Stimulated activated CD8-positive, alpha-beta memory T cell treated with anti-CD3 and anti-CD28 coated beads, Interleukin-7, amount 100 ng/mL, for 4 hours (primary cell): ENCODE measurements around the gene SLIT3.

Experiments used
- DNase-seq, 2 donors: peaks; one replicate each; pipeline ENCODE4 v3.0.0-alpha.2; 2020; ENCODE audit warnings: low read depth in 2 of 2

SLIT3 gene

DNA sequence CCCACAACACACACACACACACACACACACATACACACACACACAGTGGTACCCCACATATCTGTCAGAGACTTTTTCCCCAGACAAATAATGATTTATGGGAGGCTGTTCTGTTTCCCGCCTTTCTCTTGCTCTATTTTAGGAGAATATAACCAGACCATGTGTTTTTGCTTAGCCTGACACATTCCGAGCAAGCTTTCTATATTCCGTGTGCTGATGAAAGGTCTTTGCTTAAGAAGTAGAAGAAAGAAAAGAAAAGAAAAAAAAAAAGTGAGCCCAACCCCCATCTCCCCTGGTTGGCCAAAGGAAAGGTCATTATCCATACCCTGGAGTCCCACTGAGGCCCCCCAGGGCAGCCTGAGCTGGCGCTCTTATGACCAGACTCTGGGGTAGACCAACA, 338.6 kb downstream of the SLIT3 start:
- DNase-seq = no peak

DNA sequence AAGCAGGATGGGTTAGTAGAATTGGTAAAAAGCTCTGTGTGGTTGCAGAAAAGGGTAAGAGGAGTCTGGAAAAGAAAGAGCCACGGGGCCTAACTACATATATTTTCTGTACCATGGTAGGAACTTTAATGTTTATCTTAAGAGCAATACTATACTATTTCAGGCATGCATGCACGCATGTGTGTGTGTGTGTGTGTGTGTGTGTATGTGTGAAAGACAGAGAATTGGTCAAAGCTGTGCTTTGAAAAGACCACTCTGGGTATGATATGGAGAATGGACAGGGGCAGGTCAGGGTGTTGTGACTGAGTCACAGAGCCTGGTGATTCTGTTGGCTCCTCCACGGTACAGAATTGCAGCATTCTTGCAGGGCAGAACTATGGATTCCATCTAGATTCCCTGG, 339.3 kb downstream of the SLIT3 start:
- DNase-seq = no peak

DNA sequence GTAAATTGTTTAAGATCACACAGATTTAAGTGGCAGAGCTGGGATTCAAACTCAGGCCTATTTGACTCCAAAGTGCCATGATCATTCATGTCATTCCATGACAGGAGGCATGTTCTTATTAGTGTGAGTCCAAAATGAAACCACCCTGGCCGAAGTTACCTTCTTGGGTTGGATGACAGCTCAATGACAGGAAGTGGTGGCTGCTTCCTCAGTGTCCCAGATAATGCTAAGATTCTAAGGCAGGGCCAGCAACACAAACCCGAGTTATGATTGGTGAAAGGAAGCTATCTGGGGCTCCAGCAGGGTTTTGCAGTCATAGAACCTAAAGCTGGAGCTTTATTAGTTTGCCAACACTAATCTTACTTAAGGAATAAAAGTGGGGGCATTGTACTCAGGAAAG, 340.4 kb downstream of the SLIT3 start:
- no peak for DNase-seq

DNA sequence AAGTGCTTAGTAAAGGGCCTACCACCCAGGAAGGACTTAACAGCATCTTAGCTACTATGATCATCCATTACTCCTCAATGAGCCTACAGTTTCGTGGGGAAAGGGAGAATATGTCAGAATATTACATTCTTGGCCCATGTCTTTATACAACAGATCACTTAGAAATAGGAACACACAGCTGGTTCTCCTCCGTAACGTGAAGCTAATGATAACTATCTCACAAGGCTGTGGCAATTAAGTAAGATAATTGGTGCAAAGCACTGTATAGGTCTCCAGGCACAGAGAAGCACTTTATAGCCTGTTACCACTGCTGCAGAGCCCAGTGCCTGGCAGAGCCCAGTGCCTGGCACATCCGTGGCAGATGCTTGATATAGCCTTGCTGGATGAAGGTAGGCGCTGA, 347.6 kb downstream of the SLIT3 start:
- DNase-seq = no peak

DNA sequence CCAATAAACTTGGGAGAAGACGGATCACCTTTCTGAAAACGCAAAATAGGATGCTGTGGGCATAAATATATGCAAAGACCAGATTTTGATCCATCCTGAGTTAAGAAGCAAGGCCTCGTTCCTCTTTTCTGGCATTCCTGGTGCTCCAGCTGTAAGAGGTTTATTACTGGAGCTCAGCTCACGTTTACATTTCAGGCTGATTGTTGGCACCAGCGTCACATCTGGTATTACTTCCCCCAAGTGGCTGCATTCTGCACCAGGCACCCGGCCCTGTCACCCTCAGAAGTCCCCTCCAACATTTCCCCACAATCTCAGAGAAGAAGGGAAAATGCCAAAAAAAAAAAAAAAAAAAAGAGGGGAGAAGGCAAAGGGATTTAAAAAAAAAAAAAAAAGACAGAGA, 348.7 kb downstream of the SLIT3 start:
- no peak for DNase-seq

DNA sequence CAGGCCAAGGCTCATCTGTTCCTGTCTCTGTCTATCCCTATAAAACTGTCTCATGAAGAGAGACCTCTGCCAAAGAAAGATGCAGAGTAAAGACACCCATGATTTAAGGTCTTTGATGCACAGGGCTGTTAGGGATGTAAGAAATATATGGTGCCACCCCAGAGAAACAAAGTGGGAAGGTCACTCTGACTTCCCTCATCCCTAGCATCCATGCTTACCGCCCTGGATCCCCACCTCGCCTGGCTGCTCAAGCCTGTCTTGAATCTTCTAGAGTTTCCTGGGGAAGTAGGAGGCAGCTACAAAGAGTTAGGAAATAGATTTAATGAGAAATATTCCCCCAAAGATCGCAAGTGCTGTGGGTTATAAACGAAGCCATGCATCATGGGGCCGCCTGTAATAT, 349.2 kb downstream of the SLIT3 start:
- no peak for DNase-seq

DNA sequence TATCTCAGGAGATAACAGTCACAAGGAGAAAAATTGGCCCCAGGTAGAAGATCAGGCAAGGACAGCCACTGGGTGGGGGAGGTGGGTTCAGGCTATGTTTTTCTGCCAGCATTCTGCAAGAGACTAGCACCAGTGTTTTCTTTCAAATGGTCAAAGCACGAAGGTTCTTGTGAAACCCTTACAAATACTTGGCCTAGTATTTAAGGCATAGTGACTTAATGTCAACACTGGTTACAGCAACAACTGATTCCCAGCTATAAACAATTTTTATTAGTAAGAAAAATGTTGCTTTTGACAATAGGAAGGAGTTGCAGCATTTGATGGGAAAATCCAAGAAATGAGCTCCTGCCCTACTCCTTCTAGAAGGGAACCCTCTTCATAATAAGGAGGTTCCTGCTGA, 349.6 kb downstream of the SLIT3 start:
- no peak for DNase-seq

DNA sequence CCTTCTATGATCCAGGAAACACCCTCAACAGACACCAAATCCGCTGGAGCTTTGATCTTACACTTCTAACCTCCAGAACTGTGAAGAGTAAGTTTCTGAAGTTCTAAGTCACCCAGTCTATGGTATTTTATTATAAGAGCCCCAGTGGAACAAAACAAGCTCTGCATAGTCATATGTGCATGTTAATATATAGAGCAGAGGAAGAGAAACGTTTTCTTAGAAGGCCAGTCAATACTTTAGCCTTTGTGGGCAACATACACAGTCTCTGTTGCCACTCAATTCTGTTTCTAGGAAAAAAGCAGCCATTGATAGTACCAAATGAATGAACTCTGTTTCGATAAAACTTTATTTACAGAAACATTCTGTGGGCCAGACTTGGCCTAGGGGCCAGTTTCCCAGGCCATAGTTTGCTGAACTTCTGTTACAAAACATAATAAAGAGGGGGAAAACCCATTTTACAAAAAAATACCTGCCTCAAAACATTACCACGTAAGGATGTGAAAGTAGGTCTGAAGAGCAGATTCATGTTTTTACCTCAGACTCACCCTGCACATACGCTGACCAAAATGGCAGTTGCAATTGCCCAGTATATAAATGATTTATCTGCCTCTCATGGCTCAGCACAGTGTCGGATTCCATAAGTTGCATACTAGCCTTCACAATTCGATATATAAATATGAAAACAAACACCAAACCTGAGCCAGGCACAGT, 350.5 kb downstream of the SLIT3 start:
- no peak for DNase-seq

DNA sequence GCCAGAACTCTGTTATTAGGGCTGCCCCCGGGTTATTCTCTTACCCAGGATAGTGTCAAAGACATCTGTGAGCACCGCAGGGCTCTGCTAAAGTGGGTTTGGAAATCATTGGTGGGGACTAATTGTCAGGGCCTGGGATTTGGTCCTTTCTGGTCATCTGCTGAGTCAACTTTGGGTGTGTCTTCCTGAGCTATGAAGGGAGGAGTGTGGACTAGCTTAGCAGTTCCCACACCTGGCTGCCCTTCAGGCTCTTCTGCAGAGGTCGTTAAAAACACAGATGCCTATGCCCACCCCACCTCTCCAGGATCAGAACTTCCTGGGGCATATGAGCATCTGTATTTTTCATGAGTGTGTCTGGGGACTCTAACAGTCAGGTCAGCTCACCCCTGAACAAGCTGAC, 352.2 kb downstream of the SLIT3 start:
- DNase-seq = no peak

DNA sequence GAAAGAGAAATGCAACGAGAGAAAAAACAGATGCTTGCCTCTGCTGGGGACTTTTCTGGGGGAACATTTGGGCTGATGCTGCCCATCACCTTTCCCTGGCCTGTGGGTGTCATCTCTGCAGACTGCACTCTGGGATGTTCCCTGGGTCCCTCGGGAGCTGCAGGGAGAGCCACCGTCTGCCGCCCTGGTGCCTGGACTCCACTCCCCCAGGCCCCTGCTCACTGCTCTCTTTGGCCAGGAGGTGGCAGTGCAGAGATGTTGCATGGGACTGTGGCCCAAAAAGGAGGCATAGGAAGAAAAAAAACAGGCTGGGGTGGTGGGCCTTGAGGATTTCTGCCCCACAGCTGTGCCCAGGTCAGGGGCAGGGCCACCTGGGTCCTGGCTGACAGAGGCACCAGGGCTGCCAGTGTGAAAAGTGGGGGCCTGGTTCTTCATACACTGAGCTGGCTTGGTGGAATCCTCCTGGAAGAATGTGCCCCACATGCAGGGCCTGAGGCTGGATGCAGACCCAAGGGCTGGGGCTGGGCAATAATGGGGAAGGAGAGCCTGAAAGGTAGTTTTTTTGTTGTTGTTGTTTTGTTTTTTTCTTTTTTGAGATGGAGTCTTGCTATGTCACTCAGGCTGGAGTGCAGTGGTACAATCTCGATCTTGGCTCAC, 353.6 kb downstream of the SLIT3 start:
- no peak for DNase-seq

DNA sequence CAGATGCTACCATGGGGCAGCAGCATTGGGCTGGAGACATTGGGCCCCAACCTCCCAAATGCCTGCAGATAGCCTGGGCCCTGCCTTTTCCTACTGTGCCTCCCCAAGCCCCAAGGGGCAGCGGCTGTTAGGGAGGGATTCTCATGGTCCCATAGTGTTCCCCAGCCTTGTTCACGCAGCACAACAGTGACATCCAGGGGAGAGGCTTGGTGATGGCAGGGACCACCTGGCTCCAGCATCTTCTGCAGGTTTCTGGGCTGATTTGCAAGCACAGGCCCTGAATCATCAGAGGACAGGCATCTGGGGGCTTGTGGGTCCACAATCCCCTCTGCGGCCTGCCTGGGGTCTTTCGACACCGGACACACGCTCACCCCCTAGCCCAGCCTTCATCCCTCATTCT, 354.6 kb downstream of the SLIT3 start:
- no peak for DNase-seq

DNA sequence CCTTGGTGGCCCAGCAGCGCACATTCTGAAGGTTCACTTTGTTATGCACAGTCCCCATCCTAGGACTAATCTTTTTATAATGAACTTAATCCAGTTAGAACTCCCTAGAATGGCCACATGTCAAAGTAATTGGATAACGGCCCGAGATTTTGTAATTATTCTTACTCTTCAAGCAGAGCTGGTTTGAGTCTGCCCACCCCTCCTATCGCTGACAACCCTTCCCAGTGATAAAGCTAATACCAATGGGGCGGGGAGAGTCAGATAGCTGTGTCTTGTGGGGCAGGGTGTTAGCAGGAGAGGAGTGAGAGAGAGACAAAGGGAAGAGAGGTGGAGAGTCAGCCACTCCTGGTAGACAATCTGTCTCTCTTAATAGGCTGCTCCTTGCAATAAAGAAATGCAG, 356.9 kb downstream of the SLIT3 start:
- no peak for DNase-seq

DNA sequence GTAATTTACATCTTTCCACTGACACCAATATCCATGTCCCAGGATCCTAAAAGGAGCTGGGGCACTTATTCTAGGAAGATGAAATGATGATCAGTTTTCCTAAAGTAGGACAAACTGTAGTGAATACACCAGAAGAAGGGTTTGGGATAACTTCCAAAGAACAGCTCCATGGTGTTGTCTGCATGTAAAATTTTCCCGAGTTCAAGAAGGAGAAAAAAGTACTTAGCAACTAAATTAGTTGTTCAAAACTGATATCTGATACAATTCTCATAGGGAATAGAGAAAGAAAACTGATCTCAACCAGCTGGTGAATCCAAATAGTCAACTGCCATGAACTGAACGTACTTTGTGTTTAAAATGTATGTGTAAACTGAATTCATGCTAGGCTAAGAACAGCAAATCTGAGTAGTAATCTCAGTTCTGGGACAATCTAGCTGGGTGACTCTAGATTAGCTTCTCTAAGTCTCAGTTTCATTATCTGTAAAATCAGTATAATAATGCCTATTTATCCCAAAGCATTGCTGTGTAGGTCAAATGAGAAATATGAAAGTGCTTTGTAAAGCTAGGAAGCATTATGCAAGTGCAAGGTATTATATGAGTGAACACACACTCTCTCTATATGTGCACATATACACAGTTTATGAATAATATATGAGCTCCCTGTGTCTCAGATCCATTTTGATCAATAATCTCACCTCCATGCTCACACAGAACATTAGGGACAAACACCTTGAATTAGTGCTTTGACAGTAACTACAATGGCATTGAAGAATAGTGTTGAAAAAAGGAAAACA, 357.7 kb downstream of the SLIT3 start:
- DNase-seq = no peak

DNA sequence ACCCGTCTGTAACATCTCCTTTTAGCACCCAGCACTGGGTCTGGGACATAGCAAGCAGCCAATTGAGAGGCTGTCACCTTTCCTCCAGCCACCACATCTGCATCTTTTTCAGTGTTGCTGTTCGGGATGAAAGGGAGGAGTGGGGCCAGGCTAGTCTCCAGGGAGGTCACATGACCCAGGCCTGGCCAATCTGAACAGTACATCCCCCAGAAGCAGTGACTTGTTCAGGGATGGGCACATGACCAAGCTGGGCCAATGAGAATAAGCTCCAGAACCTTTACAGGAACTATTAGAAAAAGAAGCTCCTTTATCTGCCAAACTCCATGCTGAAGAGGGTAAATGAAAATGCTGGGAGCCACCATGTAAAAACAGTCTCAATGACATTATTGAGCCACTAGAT, 359.0 kb downstream of the SLIT3 start:
- no peak for DNase-seq

DNA sequence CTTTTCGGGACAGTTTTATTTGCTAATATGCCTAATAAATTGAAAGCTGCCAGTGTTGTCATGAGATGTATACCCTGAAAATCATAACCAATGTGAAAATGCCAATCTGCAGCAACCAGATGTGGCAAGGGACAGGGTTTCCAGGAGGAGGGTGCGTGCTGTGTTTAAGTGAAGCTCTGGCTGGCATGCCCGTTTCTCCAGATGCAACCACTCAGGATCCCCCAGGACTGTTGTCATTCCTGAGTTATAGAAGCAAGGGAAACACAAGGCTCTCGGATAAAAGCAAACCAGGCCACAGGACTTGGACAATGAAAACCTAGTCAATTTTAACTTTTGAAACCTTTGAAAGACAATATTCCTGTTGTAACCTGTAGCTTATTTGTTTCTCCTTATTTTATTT, 360.2 kb downstream of the SLIT3 start:
- DNase-seq = no peak

DNA sequence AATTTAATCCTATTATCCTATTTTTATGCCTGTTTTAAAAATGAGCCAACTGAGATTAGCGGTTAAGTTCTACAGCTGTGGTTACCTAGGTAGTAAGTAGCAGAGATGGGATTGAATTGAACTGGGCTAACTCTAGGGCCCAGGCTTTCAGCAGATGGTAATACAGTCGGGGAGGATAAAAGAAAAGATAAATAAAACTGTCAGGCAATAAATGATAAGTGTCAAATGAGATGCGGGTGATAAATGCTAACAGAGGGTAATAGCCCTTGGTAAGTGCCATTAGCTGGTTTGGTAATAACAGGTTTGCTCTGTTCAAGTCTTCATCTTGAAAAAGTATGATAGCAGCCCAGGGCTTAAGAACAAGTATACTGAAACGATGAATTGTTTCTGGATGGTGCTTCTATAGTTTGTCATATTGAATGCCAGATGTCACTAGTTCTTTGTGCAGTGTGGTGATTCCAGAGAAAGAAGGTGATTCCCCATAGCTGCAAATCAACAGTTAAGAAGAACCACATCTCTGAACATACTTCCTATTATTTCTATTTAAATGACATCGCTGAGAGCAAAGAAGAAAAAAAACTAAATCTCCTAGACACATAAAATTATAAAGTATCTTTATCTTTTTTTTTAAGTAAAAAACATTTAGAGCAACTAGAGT, 360.9 kb downstream of the SLIT3 start:
- no peak for DNase-seq

DNA sequence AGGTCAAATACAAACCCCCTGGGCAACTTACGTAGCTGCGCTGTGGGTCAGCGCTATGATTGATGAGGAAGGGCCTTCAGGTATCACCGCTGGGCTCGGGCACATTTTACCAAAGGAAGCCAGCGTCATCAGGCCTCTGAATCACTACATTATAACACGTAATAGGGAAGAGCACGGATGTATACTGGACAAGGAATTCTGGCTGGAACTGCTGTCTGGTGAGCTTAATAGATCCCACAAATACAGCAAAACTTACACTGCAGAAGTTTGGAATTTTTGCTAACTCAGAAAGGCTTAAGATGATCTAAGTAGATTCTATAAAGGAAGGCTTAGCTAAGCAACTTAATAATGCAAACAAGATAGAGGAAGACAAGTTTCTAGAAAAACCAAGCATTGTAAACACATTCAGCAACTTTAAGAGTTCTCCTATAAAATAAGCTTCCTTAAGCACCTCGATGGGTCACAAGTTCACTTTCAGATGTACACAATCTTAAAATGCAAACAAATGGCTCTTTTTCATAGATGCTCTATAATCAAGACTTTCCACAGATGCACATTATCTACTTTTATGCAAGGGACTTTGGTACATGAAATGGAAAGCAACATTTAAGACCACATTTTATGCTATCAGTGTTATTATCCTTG, 361.7 kb downstream of the SLIT3 start:
- no peak for DNase-seq

DNA sequence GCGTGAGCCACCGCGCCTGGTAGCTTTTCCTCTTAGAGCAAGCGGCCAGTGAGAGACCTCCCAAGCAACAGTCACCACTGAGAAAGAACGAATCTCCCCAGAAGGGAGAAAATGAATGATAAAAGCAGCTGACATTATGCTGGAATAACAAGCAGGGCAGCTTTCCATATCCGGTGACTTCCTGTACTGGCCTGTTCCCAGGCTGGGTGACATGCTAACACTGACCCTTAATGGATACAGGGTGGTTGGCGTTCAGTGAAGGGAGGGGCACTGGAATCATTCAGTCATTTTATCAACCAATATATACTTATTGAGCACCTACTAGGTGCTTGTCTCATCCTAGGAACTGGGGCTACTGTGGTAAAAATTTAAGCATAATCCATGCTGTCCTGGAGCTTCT, 364.4 kb downstream of the SLIT3 start:
- no peak for DNase-seq

DNA sequence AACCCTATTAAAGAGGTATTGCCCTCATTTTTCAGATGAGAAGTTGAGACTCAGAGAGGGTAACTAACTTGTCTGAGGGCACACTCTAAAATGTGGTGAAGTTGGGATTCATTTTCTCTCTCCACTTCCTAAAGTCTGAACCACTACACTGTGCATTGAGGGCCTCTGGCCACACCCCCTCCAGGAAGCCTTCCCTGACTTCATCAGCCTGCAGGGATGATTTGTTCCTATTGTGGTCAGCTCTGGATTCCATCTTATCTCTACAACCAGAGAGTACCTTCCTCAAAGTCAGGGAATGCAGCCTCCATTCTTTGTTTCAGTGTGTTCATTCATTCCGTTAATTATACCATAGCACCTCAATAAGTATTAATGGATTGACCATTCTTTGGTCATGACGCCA, 365.8 kb downstream of the SLIT3 start:
- no peak for DNase-seq

DNA sequence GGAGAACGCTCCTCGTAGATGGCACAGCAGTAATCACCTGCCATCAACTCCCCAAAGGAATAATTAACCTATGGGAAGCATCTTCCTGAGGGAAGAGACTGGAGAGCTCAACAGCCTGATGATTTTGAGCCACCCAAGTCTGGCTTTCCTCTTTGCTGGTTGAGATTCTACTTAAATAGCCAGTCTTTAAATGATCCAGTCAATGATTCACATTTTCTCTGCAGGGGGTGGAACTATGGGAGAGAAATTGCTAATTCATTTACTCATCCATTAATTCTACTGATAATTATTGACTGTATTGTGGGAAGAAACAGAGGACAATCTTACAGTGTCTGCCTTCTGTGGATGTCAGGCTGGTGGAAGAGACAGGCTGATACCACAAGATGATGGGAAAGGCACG, 366.8 kb downstream of the SLIT3 start:
- DNase-seq = no peak

DNA sequence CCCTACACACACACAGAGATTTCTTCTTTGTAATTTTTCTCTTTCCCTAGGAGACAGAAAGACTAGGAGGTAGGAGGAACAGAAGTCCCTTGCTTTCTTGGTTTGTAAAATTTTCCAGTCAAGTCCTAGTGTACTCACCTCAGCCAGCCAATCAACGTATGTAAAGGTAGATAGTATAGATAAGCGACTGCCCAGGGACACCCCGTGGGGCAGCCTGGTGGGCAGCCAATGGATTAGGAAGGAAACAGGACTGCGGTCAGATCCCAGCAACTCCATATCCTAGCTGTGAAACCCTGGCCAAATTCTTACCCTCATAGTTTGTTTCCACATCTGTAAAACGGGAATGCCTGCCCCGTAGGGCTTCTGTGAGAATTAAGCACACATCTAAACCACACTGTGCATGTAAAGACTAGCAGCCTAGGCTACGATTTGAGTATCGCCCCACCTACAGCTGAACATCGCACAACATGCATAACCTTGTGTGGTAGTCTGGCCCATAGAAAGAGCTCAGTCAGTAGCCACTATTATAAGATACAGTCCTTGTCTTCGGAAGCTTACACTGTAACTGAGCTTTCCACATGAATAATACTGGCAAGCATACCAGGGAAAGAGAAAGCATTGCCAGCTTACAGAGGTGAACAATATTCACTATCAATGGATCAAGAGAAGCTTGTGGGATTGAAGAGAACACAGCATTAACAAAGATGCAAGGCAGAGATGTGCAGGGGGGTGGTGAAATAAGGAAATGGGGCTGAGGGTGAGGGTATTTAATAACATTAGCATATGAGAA, 368.3 kb downstream of the SLIT3 start:
- DNase-seq = no peak
